GM12878 (cell line): Measurements from ENCODE around the gene HOXB6. TPM values are rescaled to one million over a fixed set of nuclear protein-coding genes. Genes with fewer than 3 reads are reported as not detected.

ENCODE experiments used
- ATAC-seq: fragments of 200-7000 bp; cut with Tn5 transposase; 3 replicates; pipeline ENCODE4 v1.9.1; 2020; ENCODE audit warnings: mild to moderate bottlenecking, moderate library complexity
- BruUV-seq: library from RNA; stranded (reverse); fragments of 400-500 nt; replicated peaks from 2 replicates; lab custom pipeline; 2021; lab: Mats Ljungman, UMichigan
- CTCF ChIA-PET: fragments of 300-600 bp; sonication (Branson Sonifier 250); formaldehyde crosslinking; extraction: SDS; loops from one replicate; lab custom pipeline; 2021; ENCODE audit warnings: inconsistent platforms; lab: Yijun Ruan, JAX
- POLR2A ChIA-PET: fragments of 350-600 bp; formaldehyde crosslinking; extraction: SDS; loops from one replicate; lab custom pipeline; 2021; ENCODE audit warnings: inconsistent platforms; lab: Charles Lee
- RAD21 ChIA-PET: fragments of 300-600 bp; sonication (Branson Sonifier 250); formaldehyde crosslinking; loops from one replicate; lab custom pipeline; 2023; ENCODE audit warnings: antibody characterized with exemption; ENCODE audit not compliant: unreplicated experiment; lab: Charles Lee
- SMC1A ChIA-PET: fragments of 300-600 bp; sonication (Branson Sonifier 250); formaldehyde crosslinking; loops from one replicate; lab custom pipeline; 2023; ENCODE audit not compliant: unreplicated experiment, uncharacterized antibody; lab: Charles Lee
- DNase-seq: peaks from one replicate; pipeline ENCODE4 v3.0.0-alpha.2; 2011; ENCODE audit warnings: low read depth, low spot score
- FAIRE-seq: peaks from 3 replicates; lab custom pipeline; 2011; peaks lifted over from hg19 to GRCh38; lab: Jason Lieb, UNC
- H2AFZ ChIP-seq: 2 replicates; pipeline ENCODE4 v1.6.0; 2011; ENCODE audit warnings: low read depth, low read length, control low read depth; ENCODE audit not compliant: control insufficient read depth
- H3K27ac ChIP-seq: 2 replicates; pipeline ENCODE4 v1.5.1; 2011; ENCODE audit warnings: control low read depth; ENCODE audit not compliant: control insufficient read depth, insufficient read depth
- H3K27me3 ChIP-seq, 2 experiments: replicated peaks in 1 of 2; 2 replicates each; pipeline versions ENCODE4 v1.6.0 to v1.6.1; 2011; ENCODE audit warnings: low read length in 1 of 2; ENCODE audit not compliant: control insufficient read depth in 2 of 2, insufficient read depth in 2 of 2
- H3K36me3 ChIP-seq, 2 experiments: 2 replicates each; pipeline ENCODE4 v1.5.1; 2011; ENCODE audit warnings: low read length in 1 of 2; ENCODE audit not compliant: control insufficient read depth in 2 of 2, insufficient read depth in 2 of 2
- H3K4me1 ChIP-seq: 2 replicates; pipeline ENCODE4 v1.6.1; 2011; ENCODE audit warnings: mild to moderate bottlenecking, low read length, moderate library complexity, mixed read lengths; ENCODE audit not compliant: control insufficient read depth, insufficient read depth
- H3K4me2 ChIP-seq: 2 replicates; pipeline ENCODE4 v1.6.0; 2011; ENCODE audit warnings: control low read depth; ENCODE audit not compliant: control insufficient read depth, insufficient read depth
- H3K4me3 ChIP-seq: fragments of 200-600 bp; sonication (generic); 2 replicates; pipeline ENCODE4 v1.5.1; 2016
- H3K79me2 ChIP-seq: 2 replicates; pipeline ENCODE4 v1.6.0; 2011; ENCODE audit warnings: low read length; ENCODE audit not compliant: control insufficient read depth, insufficient read depth
- H3K9ac ChIP-seq: 2 replicates; pipeline ENCODE4 v1.8.0; 2011; ENCODE audit warnings: low read length, control low read depth, mixed read lengths; ENCODE audit not compliant: control insufficient read depth, insufficient read depth
- H3K9me3 ChIP-seq: replicated peaks from 3 replicates; pipeline ENCODE4 v1.5.1; 2011; ENCODE audit warnings: mild to moderate bottlenecking, low read length; ENCODE audit not compliant: control insufficient read depth, insufficient read depth
- H4K20me1 ChIP-seq: 2 replicates; pipeline ENCODE4 v1.6.0; 2011; ENCODE audit not compliant: control insufficient read depth, insufficient read depth
- BACH1 ChIP-seq: fragments of 450-650 bp; IDR thresholded peaks from 2 replicates; pipeline ENCODE4 v1.6.1; 2017; ENCODE audit warnings: mild to moderate bottlenecking, borderline replicate concordance
- GABPA ChIP-seq: IDR thresholded peaks from 2 replicates; pipeline ENCODE4 v1.6.1; 2014; ENCODE audit warnings: antibody characterized with exemption, low read depth, mild to moderate bottlenecking, inconsistent platforms
- MTA2 ChIP-seq: fragments of 450-650 bp; IDR thresholded peaks from 2 replicates; pipeline ENCODE4 v1.6.1; 2016; ENCODE audit warnings: low read depth, mild to moderate bottlenecking, moderate library complexity
- NR2C1 ChIP-seq: fragments of 450-650 bp; IDR thresholded peaks from 2 replicates; pipeline ENCODE4 v1.6.1; 2017; ENCODE audit warnings: antibody characterized with exemption, mild to moderate bottlenecking, moderate library complexity
- YY1 ChIP-seq: IDR thresholded peaks from 2 replicates; pipeline ENCODE4 v1.6.1; 2011; ENCODE audit warnings: low read depth, mild to moderate bottlenecking, low read length
- WGBS: methylation state at CpG from one replicate; pipeline ENCODE4 v1.1.6; 2016; ENCODE audit warnings: low lambda C conversion rate; ENCODE audit not compliant: insufficient replicate concordance, insufficient coverage; ENCODE audit errors: missing lambda C conversion rate; 5-methylcytosine and 5-hydroxymethylcytosine counted together
- in situ Hi-C: fragments of 300-500 bp; cut with MboI; formaldehyde crosslinking; loops from 9 replicates; pipeline ENCODE4 v1.14.3; 2018; ENCODE audit warnings: mixed read lengths
- intact Hi-C: fragments of 100-400 bp; cut with micrococcal nuclease; formaldehyde crosslinking; loops from one replicate; pipeline ENCODE4 v1.14.2; 2022; ENCODE audit not compliant: unreplicated experiment
- polyA plus RNA-seq, 11 experiments: library from polyadenylated mRNA; depleted of rRNA in 4 of 11; unstranded in 6 of 11; stranded (reverse) in 5 of 11; fragments of >200 nt; fragmentation: Nextera tagmentation in 4 of 11; fragmentation: Illumina TruSeq in 1 of 11; extraction: Ambion mirVana in 4 of 11; extraction: Trizol in 1 of 11; gene quantifications; 1 replicate in 1 of 11; 2 replicates in 10 of 11; pipeline versions ENCODE4 v1.2.1 to v1.2.3, GENCODE V29; 2011 to 2016; ENCODE audit warnings: inconsistent platforms in 2 of 11, missing spikeins in 2 of 11, low read depth in 1 of 11
- total RNA-seq, 4 experiments: library from RNA; depleted of rRNA in 3 of 4; stranded (reverse); fragments of >200 nt in 3 of 4; fragmentation: Illumina TruSeq in 1 of 4; extraction: Trizol in 1 of 4; gene quantifications; 2 replicates each; pipeline versions ENCODE4 v1.2.1 to v1.2.3, GENCODE V29; 2013 to 2021
- TF ChIP-seq, protein P1 (sequence below): fragments of 450-650 bp; formaldehyde crosslinking; IDR thresholded peaks from 2 replicates; pipeline ENCODE4 v1.4.0; 2020; ENCODE audit warnings: mild to moderate bottlenecking, moderate library complexity
- TF ChIP-seq, protein P2 (sequence below): IDR thresholded peaks from 2 replicates; pipeline ENCODE4 v1.6.1; 2012; ENCODE audit warnings: low read depth, low read length, improper control_type of control experiment
- TF ChIP-seq, protein P3 (sequence below): fragments of 450-650 bp; IDR thresholded peaks from 2 replicates; pipeline ENCODE4 v1.6.1; 2017; ENCODE audit warnings: antibody characterized with exemption, mild to moderate bottlenecking, moderate library complexity
- TF ChIP-seq, protein P4 (sequence below): IDR thresholded peaks from 2 replicates; pipeline ENCODE4 v1.6.1; 2012; ENCODE audit warnings: mild to moderate bottlenecking, low read depth, low read length

Gene HOXB6
- total and polyA plus RNA-seq, 10 of the 15 experiments (the other 5 are each of a cell fraction or from before 2014, with no cell fraction given): 0.04 to 0.51 (median 0.09) TPM; not detected in 2

DNA sequence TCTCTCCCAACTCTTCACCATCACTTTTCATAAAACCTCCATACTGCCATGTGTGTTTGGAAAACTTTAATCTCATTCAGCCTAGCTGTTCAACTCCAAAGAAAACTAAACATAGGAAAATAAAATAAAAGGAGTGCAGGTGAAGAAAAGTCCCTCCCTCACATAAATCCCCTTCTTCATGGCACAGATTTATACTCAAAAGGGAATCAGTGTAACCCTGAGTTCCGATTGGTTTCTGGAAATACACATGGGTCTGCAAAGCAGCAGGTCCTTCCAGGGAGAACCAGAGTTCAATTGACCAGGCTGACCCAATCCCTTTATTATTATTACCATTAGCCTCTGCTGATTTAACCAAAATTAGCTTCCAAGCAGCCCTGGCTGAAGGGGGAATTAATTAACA, 51.0 kb downstream of the HOXB6 start (continued):
- TF ChIP-seq, protein P1, sequence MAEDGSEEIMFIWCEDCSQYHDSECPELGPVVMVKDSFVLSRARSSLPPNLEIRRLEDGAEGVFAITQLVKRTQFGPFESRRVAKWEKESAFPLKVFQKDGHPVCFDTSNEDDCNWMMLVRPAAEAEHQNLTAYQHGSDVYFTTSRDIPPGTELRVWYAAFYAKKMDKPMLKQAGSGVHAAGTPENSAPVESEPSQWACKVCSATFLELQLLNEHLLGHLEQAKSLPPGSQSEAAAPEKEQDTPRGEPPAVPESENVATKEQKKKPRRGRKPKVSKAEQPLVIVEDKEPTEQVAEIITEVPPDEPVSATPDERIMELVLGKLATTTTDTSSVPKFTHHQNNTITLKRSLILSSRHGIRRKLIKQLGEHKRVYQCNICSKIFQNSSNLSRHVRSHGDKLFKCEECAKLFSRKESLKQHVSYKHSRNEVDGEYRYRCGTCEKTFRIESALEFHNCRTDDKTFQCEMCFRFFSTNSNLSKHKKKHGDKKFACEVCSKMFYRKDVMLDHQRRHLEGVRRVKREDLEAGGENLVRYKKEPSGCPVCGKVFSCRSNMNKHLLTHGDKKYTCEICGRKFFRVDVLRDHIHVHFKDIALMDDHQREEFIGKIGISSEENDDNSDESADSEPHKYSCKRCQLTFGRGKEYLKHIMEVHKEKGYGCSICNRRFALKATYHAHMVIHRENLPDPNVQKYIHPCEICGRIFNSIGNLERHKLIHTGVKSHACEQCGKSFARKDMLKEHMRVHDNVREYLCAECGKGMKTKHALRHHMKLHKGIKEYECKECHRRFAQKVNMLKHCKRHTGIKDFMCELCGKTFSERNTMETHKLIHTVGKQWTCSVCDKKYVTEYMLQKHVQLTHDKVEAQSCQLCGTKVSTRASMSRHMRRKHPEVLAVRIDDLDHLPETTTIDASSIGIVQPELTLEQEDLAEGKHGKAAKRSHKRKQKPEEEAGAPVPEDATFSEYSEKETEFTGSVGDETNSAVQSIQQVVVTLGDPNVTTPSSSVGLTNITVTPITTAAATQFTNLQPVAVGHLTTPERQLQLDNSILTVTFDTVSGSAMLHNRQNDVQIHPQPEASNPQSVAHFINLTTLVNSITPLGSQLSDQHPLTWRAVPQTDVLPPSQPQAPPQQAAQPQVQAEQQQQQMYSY (CRISPR knock-in tag): no peak
- TF ChIP-seq, protein P2, sequence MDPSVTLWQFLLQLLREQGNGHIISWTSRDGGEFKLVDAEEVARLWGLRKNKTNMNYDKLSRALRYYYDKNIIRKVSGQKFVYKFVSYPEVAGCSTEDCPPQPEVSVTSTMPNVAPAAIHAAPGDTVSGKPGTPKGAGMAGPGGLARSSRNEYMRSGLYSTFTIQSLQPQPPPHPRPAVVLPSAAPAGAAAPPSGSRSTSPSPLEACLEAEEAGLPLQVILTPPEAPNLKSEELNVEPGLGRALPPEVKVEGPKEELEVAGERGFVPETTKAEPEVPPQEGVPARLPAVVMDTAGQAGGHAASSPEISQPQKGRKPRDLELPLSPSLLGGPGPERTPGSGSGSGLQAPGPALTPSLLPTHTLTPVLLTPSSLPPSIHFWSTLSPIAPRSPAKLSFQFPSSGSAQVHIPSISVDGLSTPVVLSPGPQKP: no peak
- TF ChIP-seq GABPA: no peak
- TF ChIP-seq, all 136 proteins: peak for 0

DNA sequence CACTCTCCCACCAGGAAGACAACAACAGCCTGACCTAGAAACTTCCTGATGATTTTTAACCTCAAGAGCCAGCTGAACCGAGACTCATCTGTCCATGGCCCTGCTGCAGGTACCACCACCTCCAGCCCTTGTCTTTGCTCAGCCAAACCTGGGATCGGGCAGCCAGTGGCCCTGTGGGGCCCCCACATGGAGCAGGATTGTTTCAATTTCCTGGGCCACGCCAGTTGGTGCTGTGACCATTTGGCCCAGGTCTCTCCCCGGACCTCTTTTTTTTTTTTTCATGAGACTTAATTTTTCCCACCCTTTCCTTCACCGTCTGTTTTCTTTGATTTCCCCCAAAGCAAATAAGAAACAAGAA, 51.6 kb downstream of the HOXB6 start:
- H3K79me2 ChIP-seq: no peaks in the 10 kb centered on the region
- ATAC-seq: no peak
- no peak overlapping the region for H2AFZ ChIP-seq
- ChIA-PET POLR2A (no interaction called here), CTCF (interaction anchor here (0.6 kb wide), 1 partner anchor 191 kb away, joined by 3 read pairs; no protein-coding TSS in a partner anchor), RAD21 (no interaction called here), SMC1A (interaction anchor here (0.6 to 0.9 kb wide), 2 partner anchors 9 to 40 kb away, joined by 3 to 4 read pairs; no protein-coding TSS in a partner anchor)
- H3K4me1 ChIP-seq: no peaks in the 10 kb centered on the region
- no peak overlapping the region for H3K4me2 ChIP-seq
- H3K4me3 ChIP-seq: no peak overlapping the region
- WGBS: 40% methylated on average over 4 of the region's 5 CpGs
- no peaks in the 10 kb centered on the region for H4K20me1 ChIP-seq
- in situ Hi-C loops (no loop called here), intact Hi-C loops (no loop called here)
- H3K36me3 ChIP-seq: peaks cover 0 to 6% of the 10 kb centered on the region in 2 experiments; a peak in 2 of 4 replicates
- BruUV-seq: no TSS peak
- no peak overlapping the region for H3K27ac ChIP-seq
- H3K27me3 ChIP-seq: no peaks in the 10 kb centered on the region
- H3K9ac ChIP-seq: no peak overlapping the region
- FAIRE-seq: no peak
- no peak for DNase-seq
- no peaks in the 10 kb centered on the region for H3K9me3 ChIP-seq
- TF ChIP-seq YY1 (no peak), BACH1 (no peak), NR2C1 (no peak), MTA2 (no peak)
- TF ChIP-seq, protein P3, sequence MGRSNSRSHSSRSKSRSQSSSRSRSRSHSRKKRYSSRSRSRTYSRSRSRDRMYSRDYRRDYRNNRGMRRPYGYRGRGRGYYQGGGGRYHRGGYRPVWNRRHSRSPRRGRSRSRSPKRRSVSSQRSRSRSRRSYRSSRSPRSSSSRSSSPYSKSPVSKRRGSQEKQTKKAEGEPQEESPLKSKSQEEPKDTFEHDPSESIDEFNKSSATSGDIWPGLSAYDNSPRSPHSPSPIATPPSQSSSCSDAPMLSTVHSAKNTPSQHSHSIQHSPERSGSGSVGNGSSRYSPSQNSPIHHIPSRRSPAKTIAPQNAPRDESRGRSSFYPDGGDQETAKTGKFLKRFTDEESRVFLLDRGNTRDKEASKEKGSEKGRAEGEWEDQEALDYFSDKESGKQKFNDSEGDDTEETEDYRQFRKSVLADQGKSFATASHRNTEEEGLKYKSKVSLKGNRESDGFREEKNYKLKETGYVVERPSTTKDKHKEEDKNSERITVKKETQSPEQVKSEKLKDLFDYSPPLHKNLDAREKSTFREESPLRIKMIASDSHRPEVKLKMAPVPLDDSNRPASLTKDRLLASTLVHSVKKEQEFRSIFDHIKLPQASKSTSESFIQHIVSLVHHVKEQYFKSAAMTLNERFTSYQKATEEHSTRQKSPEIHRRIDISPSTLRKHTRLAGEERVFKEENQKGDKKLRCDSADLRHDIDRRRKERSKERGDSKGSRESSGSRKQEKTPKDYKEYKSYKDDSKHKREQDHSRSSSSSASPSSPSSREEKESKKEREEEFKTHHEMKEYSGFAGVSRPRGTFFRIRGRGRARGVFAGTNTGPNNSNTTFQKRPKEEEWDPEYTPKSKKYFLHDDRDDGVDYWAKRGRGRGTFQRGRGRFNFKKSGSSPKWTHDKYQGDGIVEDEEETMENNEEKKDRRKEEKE: no peak
- TF ChIP-seq, protein P4, sequence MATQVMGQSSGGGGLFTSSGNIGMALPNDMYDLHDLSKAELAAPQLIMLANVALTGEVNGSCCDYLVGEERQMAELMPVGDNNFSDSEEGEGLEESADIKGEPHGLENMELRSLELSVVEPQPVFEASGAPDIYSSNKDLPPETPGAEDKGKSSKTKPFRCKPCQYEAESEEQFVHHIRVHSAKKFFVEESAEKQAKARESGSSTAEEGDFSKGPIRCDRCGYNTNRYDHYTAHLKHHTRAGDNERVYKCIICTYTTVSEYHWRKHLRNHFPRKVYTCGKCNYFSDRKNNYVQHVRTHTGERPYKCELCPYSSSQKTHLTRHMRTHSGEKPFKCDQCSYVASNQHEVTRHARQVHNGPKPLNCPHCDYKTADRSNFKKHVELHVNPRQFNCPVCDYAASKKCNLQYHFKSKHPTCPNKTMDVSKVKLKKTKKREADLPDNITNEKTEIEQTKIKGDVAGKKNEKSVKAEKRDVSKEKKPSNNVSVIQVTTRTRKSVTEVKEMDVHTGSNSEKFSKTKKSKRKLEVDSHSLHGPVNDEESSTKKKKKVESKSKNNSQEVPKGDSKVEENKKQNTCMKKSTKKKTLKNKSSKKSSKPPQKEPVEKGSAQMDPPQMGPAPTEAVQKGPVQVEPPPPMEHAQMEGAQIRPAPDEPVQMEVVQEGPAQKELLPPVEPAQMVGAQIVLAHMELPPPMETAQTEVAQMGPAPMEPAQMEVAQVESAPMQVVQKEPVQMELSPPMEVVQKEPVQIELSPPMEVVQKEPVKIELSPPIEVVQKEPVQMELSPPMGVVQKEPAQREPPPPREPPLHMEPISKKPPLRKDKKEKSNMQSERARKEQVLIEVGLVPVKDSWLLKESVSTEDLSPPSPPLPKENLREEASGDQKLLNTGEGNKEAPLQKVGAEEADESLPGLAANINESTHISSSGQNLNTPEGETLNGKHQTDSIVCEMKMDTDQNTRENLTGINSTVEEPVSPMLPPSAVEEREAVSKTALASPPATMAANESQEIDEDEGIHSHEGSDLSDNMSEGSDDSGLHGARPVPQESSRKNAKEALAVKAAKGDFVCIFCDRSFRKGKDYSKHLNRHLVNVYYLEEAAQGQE: no peak
